ENCODE measurements around the gene CASZ1. TPM values are rescaled to one million over a fixed set of nuclear protein-coding genes. Genes with fewer than 3 reads are reported as not detected.

CASZ1 gene
- total RNA-seq, 1 donor from 2014 or later: 9.2 TPM

- peak overlapping the region; percentile 62 for H3K4me3 ChIP-seq (ENCODE audit: low read depth, low read length)
- DNase-seq (ENCODE audit: low read depth): peak; percentile 36
- TF ChIP-seq, protein P1, sequence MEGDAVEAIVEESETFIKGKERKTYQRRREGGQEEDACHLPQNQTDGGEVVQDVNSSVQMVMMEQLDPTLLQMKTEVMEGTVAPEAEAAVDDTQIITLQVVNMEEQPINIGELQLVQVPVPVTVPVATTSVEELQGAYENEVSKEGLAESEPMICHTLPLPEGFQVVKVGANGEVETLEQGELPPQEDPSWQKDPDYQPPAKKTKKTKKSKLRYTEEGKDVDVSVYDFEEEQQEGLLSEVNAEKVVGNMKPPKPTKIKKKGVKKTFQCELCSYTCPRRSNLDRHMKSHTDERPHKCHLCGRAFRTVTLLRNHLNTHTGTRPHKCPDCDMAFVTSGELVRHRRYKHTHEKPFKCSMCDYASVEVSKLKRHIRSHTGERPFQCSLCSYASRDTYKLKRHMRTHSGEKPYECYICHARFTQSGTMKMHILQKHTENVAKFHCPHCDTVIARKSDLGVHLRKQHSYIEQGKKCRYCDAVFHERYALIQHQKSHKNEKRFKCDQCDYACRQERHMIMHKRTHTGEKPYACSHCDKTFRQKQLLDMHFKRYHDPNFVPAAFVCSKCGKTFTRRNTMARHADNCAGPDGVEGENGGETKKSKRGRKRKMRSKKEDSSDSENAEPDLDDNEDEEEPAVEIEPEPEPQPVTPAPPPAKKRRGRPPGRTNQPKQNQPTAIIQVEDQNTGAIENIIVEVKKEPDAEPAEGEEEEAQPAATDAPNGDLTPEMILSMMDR (IDR thresholded peaks at IDR 0.05; ENCODE audit: insufficient read depth, low read length, severe bottlenecking): no peak
- no peaks in the 10 kb centered on the region for H3K27me3 ChIP-seq (ENCODE audit: control insufficient read depth, insufficient read depth, low read length)
- no peak for FAIRE-seq
- H3K36me3 ChIP-seq (ENCODE audit: control insufficient read depth, insufficient read depth, low read length): peaks cover 8% of the 10 kb centered on the region
These were observed 103.3 kb downstream of the CASZ1 start for GRCh38 chr1:10693152-10693496.

DNA sequence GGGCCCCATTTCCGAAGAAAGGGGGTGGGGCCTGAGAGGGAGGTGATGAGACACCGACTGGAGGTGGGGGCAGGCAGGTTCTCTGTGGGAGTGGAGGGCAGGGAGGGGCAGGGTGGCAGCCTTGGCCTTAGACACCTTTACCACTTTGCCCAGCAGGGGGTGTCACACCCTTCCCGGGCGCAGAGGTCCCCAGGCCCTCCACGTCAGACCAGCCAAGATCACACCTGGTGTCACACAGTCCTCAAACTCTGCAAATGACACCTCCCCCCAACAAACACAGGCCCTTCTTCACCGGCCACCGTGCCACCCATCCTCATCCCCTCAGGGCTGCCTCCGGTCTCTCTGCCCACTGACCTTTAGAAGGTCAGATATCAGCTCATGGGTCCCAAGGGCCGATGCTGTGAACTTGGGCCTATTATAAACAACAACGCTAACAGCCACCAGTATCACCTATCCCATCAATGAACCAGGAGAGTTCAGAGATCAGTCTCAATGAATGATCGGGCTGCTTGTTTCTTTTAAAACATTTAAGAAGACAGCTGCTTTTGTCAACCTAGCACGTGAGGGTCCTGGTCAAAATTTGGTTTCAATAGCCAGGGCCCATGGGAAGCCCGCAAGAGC is 103.9 kb downstream of the CASZ1 start:
- no peak for FAIRE-seq
- TF ChIP-seq, protein P1 (IDR thresholded peaks at IDR 0.05; ENCODE audit: insufficient read depth, low read length, severe bottlenecking): peak; percentile 79
- peak; percentile 43 for DNase-seq (ENCODE audit: low read depth)

DNA sequence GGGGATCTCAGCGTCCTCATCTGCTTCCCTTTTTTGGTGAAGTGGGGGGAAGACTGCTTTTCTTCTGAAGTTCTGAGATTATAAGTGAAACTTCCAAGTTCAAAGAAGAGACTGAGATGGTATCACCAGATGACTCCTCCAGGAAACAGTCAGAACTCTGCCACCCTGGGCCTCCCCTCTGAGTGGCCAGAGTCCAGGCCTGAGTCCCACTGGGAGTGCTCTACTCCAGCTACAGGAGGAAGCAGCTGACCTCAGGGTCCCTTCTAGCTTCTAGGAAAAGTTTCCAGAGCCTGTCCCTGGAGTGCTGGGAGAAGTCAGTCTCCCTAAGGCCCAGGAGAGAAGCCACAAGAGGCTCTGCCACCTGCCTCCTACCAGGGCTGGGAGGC is 104.7 kb downstream of the CASZ1 start:
- TF ChIP-seq, protein P1 (IDR thresholded peaks at IDR 0.05; ENCODE audit: insufficient read depth, low read length, severe bottlenecking): no peak
- Histone ChIP-seq H3K36me3 (ENCODE audit: control insufficient read depth, insufficient read depth, low read length) (peaks cover 8% of the 10 kb centered on the region), H3K4me3 (ENCODE audit: low read depth, low read length) (no peak overlapping the region), H3K27me3 (ENCODE audit: control insufficient read depth, insufficient read depth, low read length) (no peaks in the 10 kb centered on the region)
- FAIRE-seq (no peak), DNase-seq (ENCODE audit: low read depth) (no peak)

More for the DNA sequence above, 103.9 kb downstream of the CASZ1 start:
- Histone ChIP-seq H3K27me3 (ENCODE audit: control insufficient read depth, insufficient read depth, low read length) (no peaks in the 10 kb centered on the region), H3K4me3 (ENCODE audit: low read depth, low read length) (no peak overlapping the region), H3K36me3 (ENCODE audit: control insufficient read depth, insufficient read depth, low read length) (peaks cover 8% of the 10 kb centered on the region)

DNA sequence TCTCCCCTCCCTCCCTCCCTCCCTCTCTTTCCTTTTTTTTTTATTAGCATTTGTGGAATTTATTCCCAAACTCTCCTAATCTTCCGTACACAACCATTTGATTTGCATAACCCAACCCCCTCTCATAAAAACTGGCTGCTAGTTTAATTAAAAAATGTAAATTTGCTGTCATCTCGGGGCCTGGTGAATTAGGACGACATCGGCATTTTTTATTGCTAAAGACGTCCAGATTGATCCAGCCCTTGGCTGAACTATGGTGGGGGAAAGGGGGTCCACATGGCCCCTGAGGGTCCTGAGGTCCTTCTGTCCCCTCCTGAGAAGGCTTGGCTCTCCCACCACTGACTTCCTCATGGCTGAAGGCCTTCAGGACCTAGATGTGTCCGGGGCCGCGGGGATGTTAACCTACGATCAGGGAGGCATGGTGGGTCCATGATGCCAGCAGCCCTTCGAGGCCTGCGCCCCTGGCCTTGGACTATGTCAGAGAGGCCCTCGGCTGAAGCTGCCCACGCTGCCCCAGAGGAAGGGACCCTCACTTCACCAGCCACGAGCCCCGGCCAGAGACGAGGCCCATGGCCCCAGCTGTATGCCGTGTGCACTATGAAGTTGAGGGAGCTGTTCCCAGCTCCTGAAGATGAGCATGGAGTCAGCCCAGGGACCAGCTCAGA is 105.2 kb downstream of the CASZ1 start:
- no peak for FAIRE-seq
- Histone ChIP-seq H3K4me3 (ENCODE audit: low read depth, low read length) (no peak overlapping the region), H3K27me3 (ENCODE audit: control insufficient read depth, insufficient read depth, low read length) (no peaks in the 10 kb centered on the region), H3K36me3 (ENCODE audit: control insufficient read depth, insufficient read depth, low read length) (peaks cover 10% of the 10 kb centered on the region)
- DNase-seq (ENCODE audit: low read depth): no peak
- TF ChIP-seq, protein P1 (IDR thresholded peaks at IDR 0.05; ENCODE audit: insufficient read depth, low read length, severe bottlenecking): no peak

DNA sequence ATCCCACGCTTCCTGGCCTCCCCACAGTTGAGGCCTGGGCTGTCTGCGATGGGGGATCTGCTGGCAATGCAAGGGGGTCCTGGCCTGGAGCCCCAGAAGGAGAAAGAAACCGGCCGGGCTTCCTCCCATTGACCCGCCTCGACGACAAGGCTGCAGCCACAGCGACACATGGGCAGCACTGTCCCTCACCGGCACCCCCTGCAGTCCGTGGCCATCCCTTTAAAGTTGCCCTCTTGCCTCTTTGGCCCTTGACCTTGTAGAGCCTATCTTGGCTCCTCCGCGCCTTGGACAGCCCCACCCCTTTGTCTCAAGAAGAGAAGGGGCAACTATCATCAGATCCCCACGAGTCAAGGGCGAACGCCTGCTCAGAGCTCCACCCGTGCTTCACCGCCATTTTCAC is 106.0 kb downstream of the CASZ1 start:
- FAIRE-seq (no peak), DNase-seq (ENCODE audit: low read depth) (no peak)
- H3K36me3 ChIP-seq (ENCODE audit: control insufficient read depth, insufficient read depth, low read length): peaks cover 11% of the 10 kb centered on the region
- H3K27me3 ChIP-seq (ENCODE audit: control insufficient read depth, insufficient read depth, low read length): no peaks in the 10 kb centered on the region
- no peak overlapping the region for H3K4me3 ChIP-seq (ENCODE audit: low read depth, low read length)
- TF ChIP-seq, protein P1 (IDR thresholded peaks at IDR 0.05; ENCODE audit: insufficient read depth, low read length, severe bottlenecking): no peak

All from bronchial epithelial cell (primary cell).